Activated naive CD4-positive, alpha-beta T cell treated with Interleukin-2 at 50 U/mL for 16 hours (primary cell): ENCODE results near the gene HNRNPH2.
A peak's percentile ranks its signal among the peaks of the same experiment; 100 is the strongest.

Experiments used
- DNase-seq: peaks from one replicate; pipeline ENCODE4 v3.0.0-alpha.2; 2020

Gene HNRNPH2

GRCh38 chrX:101407748-101408531 lies at the start of gene HNRNPH2, which contains the start of gene GLA:
Gene HNRNPH2 (plus strand): TSS chrX:101408222. CDS start chrX:101411989, 3,767 bp downstream.
Gene GLA (minus strand): TSS chrX:101407925. CDS start chrX:101407903, 22 bp downstream.
- DNase-seq = peak; percentile 89

- no peak for DNase-seq
Observed at GRCh38 chrX:101359966-101360365, 48.1 kb upstream of the HNRNPH2 start.

- DNase-seq = no peak
Observed at GRCh38 chrX:101360390-101360789, 47.6 kb upstream of the HNRNPH2 start.

- DNase-seq = no peak
Observed at GRCh38 chrX:101362116-101362515, 45.9 kb upstream of the HNRNPH2 start.

GRCh38 chrX:101362757-101363156 lies 45.3 kb upstream of the HNRNPH2 start:
- no peak for DNase-seq

GRCh38 chrX:101365301-101365795 lies 42.7 kb upstream of the HNRNPH2 start:
- no peak for DNase-seq

GRCh38 chrX:101368800-101369199 lies 39.2 kb upstream of the HNRNPH2 start:
- no peak for DNase-seq

- DNase-seq = no peak
Observed at GRCh38 chrX:101369687-101370086, 38.3 kb upstream of the HNRNPH2 start.

GRCh38 chrX:101370888-101371504 lies 37.0 kb upstream of the HNRNPH2 start:
- DNase-seq = no peak

GRCh38 chrX:101377547-101377946 lies 30.5 kb upstream of the HNRNPH2 start:
- DNase-seq = no peak

- no peak for DNase-seq
Observed at GRCh38 chrX:101383679-101384205, 24.3 kb upstream of the HNRNPH2 start.

- no peak for DNase-seq
Observed at GRCh38 chrX:101385026-101385684, 22.9 kb upstream of the HNRNPH2 start.

GRCh38 chrX:101385795-101386541 lies 22.1 kb upstream of the HNRNPH2 start, which contains the start of gene BTK:
Gene BTK (minus strand): TSS chrX:101386191. CDS start chrX:101375284, 10,907 bp downstream.
- no peak for DNase-seq

- no peak for DNase-seq
Observed at GRCh38 chrX:101386542-101386885, 21.5 kb upstream of the HNRNPH2 start.

- DNase-seq = no peak
Observed at GRCh38 chrX:101388604-101389003, 19.4 kb upstream of the HNRNPH2 start.

GRCh38 chrX:101390664-101391525 lies 17.1 kb upstream of the HNRNPH2 start, which contains the start of gene RPL36A:
Gene RPL36A (plus strand): TSS chrX:101391011. CDS start chrX:101391044, 33 bp downstream.
- DNase-seq = peak; percentile 85

- no peak for DNase-seq
Observed at GRCh38 chrX:101391831-101392230, 16.2 kb upstream of the HNRNPH2 start.

- DNase-seq = no peak
Observed at GRCh38 chrX:101393530-101394305, 14.3 kb upstream of the HNRNPH2 start.

GRCh38 chrX:101394372-101394771 lies 13.7 kb upstream of the HNRNPH2 start:
- DNase-seq = no peak

GRCh38 chrX:101395789-101396188 lies 12.2 kb upstream of the HNRNPH2 start:
- no peak for DNase-seq

GRCh38 chrX:101397779-101398178 lies 10.2 kb upstream of the HNRNPH2 start:
- DNase-seq = no peak
